GM19043 (cell line): ENCODE results near the gene FLT3.
"Not testable (repeated sequence)": the region's sequence is repeated elsewhere in the genome, so short reads cannot be mapped to it uniquely, and the experiment has no call there.

Experiments used
- ATAC-seq: cut with Tn5 transposase; IDR thresholded peaks from one replicate; pipeline ENCODE4 v1.9.1; 2021; ENCODE audit warnings: low read depth; ENCODE audit not compliant: unreplicated experiment

FLT3 gene

GRCh38 chr13:27975564-27976361 is 124.6 kb downstream of the FLT3 start:
- ATAC-seq, result no peak

- no peak for ATAC-seq
Measured at GRCh38 chr13:27973961-27974662, 126.3 kb downstream of the FLT3 start.

GRCh38 chr13:27973291-27973690 is 127.1 kb downstream of the FLT3 start:
- no peak for ATAC-seq

DNA sequence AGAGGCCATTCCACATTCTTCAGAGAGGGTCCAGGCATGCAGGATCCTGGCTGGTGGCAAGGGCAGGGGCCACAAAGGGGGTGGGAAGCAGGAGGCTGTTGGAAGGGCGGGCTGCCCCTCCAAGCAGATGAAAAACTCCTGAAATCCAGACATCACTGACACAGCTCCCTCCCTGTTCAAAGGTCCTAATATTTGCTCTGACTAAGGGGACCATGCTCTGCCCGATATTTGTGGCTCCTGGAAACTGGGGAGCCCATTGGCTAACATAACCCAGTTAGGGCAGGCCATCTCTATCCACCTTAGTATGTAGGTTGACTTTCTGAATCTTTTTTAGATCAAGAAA is 127.9 kb downstream of the FLT3 start:
- no peak for ATAC-seq

DNA sequence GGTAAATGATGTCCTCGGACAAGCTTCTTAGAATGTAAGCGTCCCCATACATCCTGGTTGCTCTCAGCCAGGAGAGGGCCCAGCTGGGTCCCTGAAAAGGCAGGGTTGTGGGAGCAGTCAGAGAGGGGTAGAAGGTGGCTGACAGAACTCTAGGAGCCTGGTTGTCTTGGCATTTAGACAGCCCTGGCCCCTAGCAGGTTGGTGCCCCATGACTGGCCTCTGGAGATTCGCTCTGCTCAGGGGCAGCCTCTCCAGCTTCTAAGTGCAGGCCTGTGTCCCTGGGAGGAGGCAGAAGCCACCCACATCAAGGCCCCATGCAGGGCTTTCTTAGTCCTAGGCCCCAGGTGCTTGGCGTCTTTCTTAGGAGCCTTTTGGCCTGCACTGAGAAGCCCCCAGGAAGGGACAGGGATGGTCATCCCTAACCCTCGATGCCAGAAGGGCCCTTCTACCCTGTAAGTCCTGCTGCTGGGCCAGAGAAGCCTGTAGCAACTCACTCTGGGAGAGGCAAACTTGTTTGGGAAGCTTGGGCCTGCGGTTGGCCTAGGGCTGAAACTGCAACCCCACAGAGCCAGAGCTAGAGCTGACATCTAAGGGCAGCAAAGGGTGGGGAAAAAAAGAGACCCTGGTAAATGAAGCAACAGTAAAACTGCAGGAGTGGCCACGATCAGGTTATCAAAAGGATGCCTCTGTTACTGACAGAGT is 128.4 kb downstream of the FLT3 start:
- no peak for ATAC-seq

DNA sequence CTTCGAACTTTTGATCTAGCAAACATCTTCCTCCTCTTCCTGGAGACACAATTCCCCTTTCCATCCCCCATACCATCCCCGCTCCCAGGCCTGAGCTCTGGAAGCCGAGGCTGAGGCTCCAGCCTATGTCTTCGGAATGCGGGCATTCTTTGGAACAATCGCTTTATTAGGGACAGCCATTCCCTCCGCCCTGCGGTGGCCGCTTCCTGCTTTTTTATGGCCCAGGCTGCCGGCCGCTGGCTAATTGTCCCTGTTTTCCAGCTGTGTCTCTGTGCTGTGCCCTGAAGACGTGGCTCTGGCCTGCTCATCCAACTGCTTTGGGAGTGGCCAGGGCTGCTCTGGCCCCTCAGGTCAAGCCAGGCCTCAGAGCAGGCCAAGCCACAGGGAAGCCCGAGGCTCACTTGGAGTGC is 129.1 kb downstream of the FLT3 start:
- no peak for ATAC-seq

- ATAC-seq, result no peak
Measured at GRCh38 chr13:27970382-27971235, 129.8 kb downstream of the FLT3 start.

DNA sequence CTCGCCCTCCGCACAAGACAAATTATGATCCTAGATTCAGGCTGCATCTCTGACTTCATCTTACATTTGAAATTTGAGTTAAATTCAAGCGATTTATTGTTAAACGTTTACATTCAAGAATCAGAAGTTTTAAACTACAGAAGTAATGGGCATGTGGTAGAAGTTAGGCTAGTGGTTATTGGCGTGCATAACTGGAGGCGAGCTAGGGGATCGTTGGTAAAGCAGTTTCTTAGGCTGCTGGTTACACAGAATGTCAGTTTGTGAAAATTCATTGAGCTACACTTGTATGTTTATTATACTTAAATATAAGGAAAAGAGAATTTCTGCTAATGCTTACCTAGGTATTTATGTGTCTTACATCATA is 130.5 kb downstream of the FLT3 start:
- no peak for ATAC-seq

DNA sequence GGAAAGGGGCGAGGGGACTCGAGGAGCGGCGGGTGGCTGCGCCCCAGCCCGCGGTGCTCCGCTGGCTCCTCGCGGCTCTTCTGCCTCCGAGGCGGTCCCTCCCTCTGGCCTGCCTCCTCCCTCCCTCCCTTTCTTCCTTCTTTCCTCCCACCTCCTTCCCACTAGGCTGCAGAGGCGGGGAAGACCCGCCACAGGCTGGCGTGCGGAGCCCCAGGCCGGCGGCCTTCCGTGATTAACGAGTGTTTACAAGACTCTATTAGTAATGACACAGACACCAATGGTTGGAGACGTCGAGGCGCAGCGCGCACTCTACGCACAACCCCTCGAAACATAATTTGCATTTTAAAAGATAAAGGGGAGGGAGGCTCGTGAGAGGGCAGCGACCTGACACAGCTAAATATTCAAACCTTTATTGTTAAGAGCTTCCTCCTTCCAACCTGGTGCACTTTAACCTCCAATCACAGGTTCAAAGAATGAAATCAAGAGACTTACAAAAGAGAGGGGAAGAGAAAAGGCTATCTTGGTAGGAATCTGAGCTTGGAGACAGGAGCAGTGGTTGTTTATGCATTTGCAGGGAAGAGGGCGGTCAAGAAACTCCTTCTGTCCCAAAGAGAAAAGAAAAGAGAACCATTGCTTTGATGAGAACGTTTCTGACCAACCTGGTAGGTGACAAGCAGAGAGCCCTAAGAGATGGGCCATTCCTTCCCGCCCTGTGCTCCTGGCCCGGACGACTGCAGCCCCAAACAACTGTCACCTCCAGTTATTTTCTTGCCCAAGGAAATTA is 131.1 kb downstream of the FLT3 start, which contains the start of gene CDX2:
TSS of gene CDX2 (minus strand) at position 234 of the 784 bp plus-strand sequence. CDS start 309 bp downstream, outside the sequence.
- ATAC-seq, result no peak

DNA sequence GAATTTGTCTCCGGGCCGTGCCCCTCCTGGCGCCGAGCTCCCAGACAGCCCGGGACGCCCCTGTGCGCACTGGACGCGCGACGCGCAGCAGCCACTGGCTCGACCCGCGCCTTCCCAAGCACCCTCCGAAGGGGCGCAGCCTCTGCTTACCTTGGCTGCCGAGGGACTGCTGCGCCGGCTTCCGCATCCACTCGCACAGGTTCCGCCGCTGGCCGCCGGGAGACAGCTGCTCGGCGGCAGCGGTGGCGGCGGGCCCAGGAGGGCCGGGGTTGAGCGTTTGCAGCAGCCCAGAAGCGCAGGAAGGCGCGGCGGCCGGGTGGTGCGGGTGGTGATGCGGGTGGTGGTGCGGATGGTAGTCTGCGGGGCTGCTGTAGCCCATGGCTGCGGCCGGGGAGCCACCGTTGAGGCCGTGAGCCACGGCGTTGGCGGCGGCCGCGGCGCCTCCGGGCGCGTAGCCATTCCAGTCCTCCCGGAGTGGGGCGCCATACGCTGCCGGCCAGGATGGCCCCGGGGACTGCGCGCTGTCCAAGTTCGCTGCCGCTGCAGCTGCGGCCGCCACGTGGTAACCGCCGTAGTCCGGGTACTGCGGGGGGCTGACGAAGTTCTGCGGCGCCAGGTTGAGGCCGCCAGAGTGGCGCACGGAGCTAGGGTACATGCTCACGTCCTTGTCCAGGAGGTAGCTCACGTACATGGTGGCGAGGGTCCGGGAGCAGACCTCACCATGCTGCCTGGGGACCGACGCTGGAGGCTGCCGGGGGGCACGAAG is 131.9 kb downstream of the FLT3 start:
- ATAC-seq, result no peak

DNA sequence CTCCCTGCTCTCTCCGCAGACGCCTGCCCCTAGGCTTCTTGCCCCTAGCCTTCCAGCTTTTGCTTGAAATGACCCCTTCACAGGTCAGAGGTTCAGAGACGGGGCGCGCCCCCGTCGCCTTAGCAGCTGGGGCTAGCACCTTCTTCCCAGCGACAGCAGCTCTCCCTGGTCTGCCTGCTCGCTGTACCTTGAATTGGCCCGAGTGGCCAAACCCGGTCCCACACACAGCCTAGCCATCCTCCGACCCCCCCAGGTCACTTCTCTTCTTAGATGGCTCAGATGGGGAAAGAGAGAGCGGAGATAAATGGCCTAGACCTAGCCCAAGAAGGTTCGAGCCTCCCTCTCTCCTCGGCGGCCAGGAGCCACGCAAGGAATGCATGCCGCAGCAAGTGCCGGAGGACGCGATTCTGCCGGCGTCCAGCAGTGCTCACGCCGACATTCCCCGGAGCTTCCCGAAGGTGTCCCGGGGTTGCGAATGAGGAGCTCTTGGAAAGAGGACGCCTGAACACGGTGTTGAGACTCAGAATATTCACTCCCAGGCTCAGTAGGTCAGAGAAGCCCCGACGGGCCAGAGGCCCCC is 132.6 kb downstream of the FLT3 start:
- ATAC-seq, result no peak

- ATAC-seq, result no peak
Measured at GRCh38 chr13:27967203-27967735, 133.1 kb downstream of the FLT3 start.

DNA sequence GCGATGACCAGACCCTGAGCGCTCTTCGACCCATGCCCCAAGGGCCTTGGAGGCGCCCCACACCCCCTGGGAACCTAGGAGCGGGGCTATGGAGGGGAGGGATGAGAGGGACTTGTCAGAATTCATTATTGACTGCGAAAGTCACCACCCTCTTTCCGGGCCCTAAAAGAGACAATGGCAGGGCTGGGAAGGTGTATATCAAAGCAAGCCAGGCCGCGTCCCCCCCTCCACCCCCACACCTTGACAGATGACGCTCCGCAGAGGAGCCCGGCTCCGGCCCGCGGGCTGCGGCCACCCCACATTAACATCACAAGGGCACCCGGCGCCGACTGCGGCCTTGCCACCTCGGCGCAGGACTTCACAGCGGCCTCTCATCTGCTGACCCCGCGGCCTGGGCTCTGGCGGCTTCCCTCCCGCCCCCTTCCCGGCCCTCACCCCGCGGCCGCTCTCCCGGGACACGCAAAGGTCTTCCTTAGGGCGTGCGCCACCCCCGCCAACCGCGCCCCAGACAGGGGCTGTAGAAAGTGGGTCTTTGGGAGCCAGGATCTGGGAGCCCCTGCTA is 133.7 kb downstream of the FLT3 start:
- no peak for ATAC-seq

GRCh38 chr13:27965740-27966640 is 134.4 kb downstream of the FLT3 start:
- ATAC-seq, result no peak

DNA sequence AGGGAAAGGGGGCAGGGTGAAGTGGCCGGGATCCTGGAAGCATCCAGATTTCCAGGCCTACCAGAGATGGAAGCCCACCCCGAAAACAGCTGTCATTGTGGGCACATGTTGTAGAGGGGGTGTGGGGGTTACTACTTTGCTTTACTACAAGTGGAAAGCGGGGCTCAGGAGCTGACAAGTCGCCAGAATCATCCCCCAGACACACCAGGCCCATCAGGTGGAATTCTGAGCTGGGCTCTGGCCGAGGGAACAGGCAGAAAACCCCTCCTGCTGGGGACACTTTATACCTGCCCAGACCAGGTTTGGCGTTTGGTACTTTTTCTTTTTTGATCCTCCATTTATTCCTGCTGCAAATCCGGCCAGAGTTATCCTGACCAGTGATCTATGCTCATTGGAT is 135.0 kb downstream of the FLT3 start:
- ATAC-seq, result no peak

- ATAC-seq, result no peak
Measured at GRCh38 chr13:27964741-27965323, 135.5 kb downstream of the FLT3 start.

DNA sequence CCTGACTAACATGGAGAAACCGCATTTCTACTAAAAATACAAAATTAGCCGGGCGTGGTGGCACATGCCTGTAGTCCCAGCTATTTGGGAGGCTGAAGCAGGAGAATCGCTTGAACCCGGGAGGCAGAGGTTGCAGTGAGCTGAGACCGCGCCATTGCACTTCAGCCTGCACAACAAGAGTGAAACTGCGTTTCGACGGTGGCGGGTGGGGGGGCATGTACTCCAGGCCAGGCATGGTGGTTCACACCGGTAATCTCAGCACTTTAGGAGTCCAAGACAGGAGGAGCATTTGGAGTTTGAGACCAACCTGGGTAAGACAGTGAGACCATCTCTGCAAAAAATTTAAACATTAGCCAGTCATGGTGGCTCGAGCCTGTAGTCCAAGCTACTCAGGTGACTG is 136.2 kb downstream of the FLT3 start:
- not testable (repeated sequence) for ATAC-seq
